Mesendoderm (in vitro differentiated cells): Measurements from ENCODE around the gene MC1R.
"Not testable (repeated sequence)": the region's sequence is repeated elsewhere in the genome, so short reads cannot be mapped to it uniquely, and the experiment has no call there.

Experiments
- DNase-seq: peaks from one replicate; pipeline ENCODE4 v3.0.0; 2013
- H2AK5ac ChIP-seq: 2 replicates; pipeline ENCODE4 v1.6.1; 2013; ENCODE audit warnings: low read length, inconsistent platforms
- H2BK120ac ChIP-seq: 2 replicates; pipeline ENCODE4 v1.6.1; 2013; ENCODE audit warnings: low read depth, mild to moderate bottlenecking, low read length, moderate library complexity, mixed read lengths
- H2BK15ac ChIP-seq: replicated peaks from 2 replicates; pipeline ENCODE4 v1.6.1; 2013; ENCODE audit warnings: low read depth, mild to moderate bottlenecking, moderate library complexity
- H2BK5ac ChIP-seq: 2 replicates; pipeline ENCODE4 v1.6.1; 2013; ENCODE audit warnings: low read length, inconsistent platforms
- H3K18ac ChIP-seq: 2 replicates; pipeline ENCODE4 v1.6.1; 2013; ENCODE audit warnings: mild to moderate bottlenecking, low read length, mixed read lengths
- H3K23ac ChIP-seq: one replicate; pipeline ENCODE4 v1.6.1; 2013; ENCODE audit warnings: low read length
- H3K27ac ChIP-seq: 2 replicates; pipeline ENCODE4 v1.5.1; 2013; ENCODE audit warnings: low read depth, mild to moderate bottlenecking, inconsistent platforms, low read length, moderate library complexity
- H3K27me3 ChIP-seq: 2 replicates; pipeline ENCODE4 v1.6.1; 2013; ENCODE audit warnings: low read length, control low read depth, mild to moderate bottlenecking, inconsistent platforms; ENCODE audit not compliant: insufficient read depth, poor library complexity
- H3K36me3 ChIP-seq: 2 replicates; pipeline ENCODE4 v1.6.1; 2013; ENCODE audit warnings: low read length, inconsistent platforms; ENCODE audit not compliant: control insufficient read depth, insufficient read depth
- H3K4ac ChIP-seq: one replicate; pipeline ENCODE4 v1.6.1; 2013; ENCODE audit warnings: low read depth, mild to moderate bottlenecking, low read length, moderate library complexity
- H3K4me1 ChIP-seq: 2 replicates; pipeline ENCODE4 v1.6.1; 2013; ENCODE audit warnings: low read depth, low read length, inconsistent platforms; ENCODE audit not compliant: control insufficient read depth
- H3K4me2 ChIP-seq: 2 replicates; pipeline ENCODE4 v1.6.1; 2013; ENCODE audit warnings: low read length
- H3K4me3 ChIP-seq: 2 replicates; pipeline ENCODE4 v1.5.1; 2013; ENCODE audit warnings: mild to moderate bottlenecking, low read length
- H3K56ac ChIP-seq: one replicate; pipeline ENCODE4 v1.6.1; 2013; ENCODE audit warnings: low read length
- H3K79me1 ChIP-seq: 2 replicates; pipeline ENCODE4 v1.6.1; 2013; ENCODE audit warnings: low read length, inconsistent platforms
- H3K79me2 ChIP-seq: 2 replicates; pipeline ENCODE4 v1.6.1; 2013; ENCODE audit warnings: mild to moderate bottlenecking, low read length; ENCODE audit not compliant: control insufficient read depth, insufficient read depth
- H3K9ac ChIP-seq: 2 replicates; pipeline ENCODE4 v1.6.1; 2013; ENCODE audit warnings: low read length, inconsistent platforms
- H4K5ac ChIP-seq: one replicate; pipeline ENCODE4 v1.6.1; 2013; ENCODE audit warnings: low read length
- H4K8ac ChIP-seq: one replicate; pipeline ENCODE4 v1.6.1; 2013; ENCODE audit warnings: low read depth, mild to moderate bottlenecking, control low read depth, low read length, moderate library complexity
- WGBS: extraction: QIAGEN DNeasy Blood & Tissue Kit; methylation state at CpG from one replicate; pipeline ENCODE4 v1.1.7; 2013; ENCODE audit warnings: low lambda C conversion rate, missing lambda C conversion rate; ENCODE audit not compliant: insufficient coverage; ENCODE audit errors: extremely low coverage; 5-methylcytosine and 5-hydroxymethylcytosine counted together

MC1R gene

GRCh38 chr16:89924925-89925307, 6.3 kb downstream of the MC1R start:
- H3K23ac ChIP-seq: no peak overlapping the region
- no peak overlapping the region for H3K4me3 ChIP-seq
- H3K79me2 ChIP-seq: no peaks in the 10 kb centered on the region
- no peak overlapping the region for H3K4ac ChIP-seq
- no peak overlapping the region for H3K9ac ChIP-seq
- peaks cover 3% of the 10 kb centered on the region for H3K4me1 ChIP-seq
- no peak overlapping the region for H2AK5ac ChIP-seq
- peak overlapping the region; percentile 34 for H3K4me2 ChIP-seq
- no CpG with 5 or more reads among the region's 4 CpGs for WGBS
- no peak overlapping the region for H2BK5ac ChIP-seq
- H2BK15ac ChIP-seq: no peak overlapping the region
- no peaks in the 10 kb centered on the region for H3K27me3 ChIP-seq
- H3K18ac ChIP-seq: no peak overlapping the region
- H4K8ac ChIP-seq: no peak overlapping the region
- no peak overlapping the region for H3K27ac ChIP-seq
- H2BK120ac ChIP-seq: no peak overlapping the region
- H3K36me3 ChIP-seq: no peaks in the 10 kb centered on the region
- no peak overlapping the region for H3K56ac ChIP-seq
- DNase-seq: no peak
- peaks cover 4% of the 10 kb centered on the region for H3K79me1 ChIP-seq
- H4K5ac ChIP-seq: no peak overlapping the region

GRCh38 chr16:89925596-89926079, 7.0 kb downstream of the MC1R start:
- Histone ChIP-seq H2AK5ac (no peak overlapping the region), H3K36me3 (no peaks in the 10 kb centered on the region)

GRCh38 chr16:89931305-89931896, 12.7 kb downstream of the MC1R start:
- Histone ChIP-seq H3K79me1 (peaks cover 2% of the 10 kb centered on the region), H3K9ac (no peak overlapping the region), H3K23ac (no peak overlapping the region), H2BK5ac (no peak overlapping the region), H2BK120ac (no peak overlapping the region), H3K27me3 (no peaks in the 10 kb centered on the region), H3K79me2 (no peaks in the 10 kb centered on the region), H4K8ac (no peak overlapping the region), H3K4me3 (no peak overlapping the region), H3K4me1 (no peaks in the 10 kb centered on the region), H2BK15ac (no peak overlapping the region), H3K4me2 (no peak overlapping the region), H4K5ac (no peak overlapping the region), H2AK5ac (no peak overlapping the region), H3K18ac (no peak overlapping the region), H3K27ac (no peak overlapping the region), H3K36me3 (peaks cover 9% of the 10 kb centered on the region), H3K4ac (no peak overlapping the region), H3K56ac (no peak overlapping the region)
- WGBS: no CpG with 5 or more reads among the region's 16 CpGs
- no peak for DNase-seq

More at GRCh38 chr16:89925596-89926079, 7.0 kb downstream of the MC1R start:
- peaks cover 4% of the 10 kb centered on the region for H3K79me1 ChIP-seq
- peak; percentile 58 for DNase-seq
- peak overlapping the region; percentile 77 for H3K56ac ChIP-seq
- H3K4me1 ChIP-seq: peaks cover 2% of the 10 kb centered on the region
- H2BK5ac ChIP-seq: no peak overlapping the region
- H3K4ac ChIP-seq: no peak overlapping the region
- WGBS: no CpG with 5 or more reads among the region's 42 CpGs
- no peaks in the 10 kb centered on the region for H3K27me3 ChIP-seq
- H3K9ac ChIP-seq: peak overlapping the region; percentile 62
- H3K27ac ChIP-seq: peak overlapping the region; percentile 49
- H3K79me2 ChIP-seq: no peaks in the 10 kb centered on the region
- H2BK15ac ChIP-seq: no peak overlapping the region
- H3K18ac ChIP-seq: no peak overlapping the region
- H3K4me2 ChIP-seq: peak overlapping the region; percentile 51
- H3K23ac ChIP-seq: no peak overlapping the region
- H4K8ac ChIP-seq: no peak overlapping the region
- H4K5ac ChIP-seq: no peak overlapping the region
- no peak overlapping the region for H2BK120ac ChIP-seq
- H3K4me3 ChIP-seq: peak overlapping the region; percentile 29

- Histone ChIP-seq H3K4ac (no peak overlapping the region), H2BK15ac (no peak overlapping the region), H4K5ac (no peak overlapping the region), H3K4me1 (no peaks in the 10 kb centered on the region), H2AK5ac (no peak overlapping the region), H3K27me3 (no peaks in the 10 kb centered on the region), H3K4me3 (no peak overlapping the region), H3K18ac (no peak overlapping the region), H2BK120ac (no peak overlapping the region), H2BK5ac (no peak overlapping the region), H3K23ac (no peak overlapping the region), H3K27ac (no peak overlapping the region), H3K4me2 (no peak overlapping the region), H3K79me2 (no peaks in the 10 kb centered on the region), H3K36me3 (peaks cover 9% of the 10 kb centered on the region), H3K9ac (no peak overlapping the region), H3K56ac (no peak overlapping the region), H3K79me1 (peaks cover 2% of the 10 kb centered on the region), H4K8ac (no peak overlapping the region)
- no CpG with 5 or more reads among the region's 6 CpGs for WGBS
- no peak for DNase-seq
Observed at GRCh38 chr16:89931964-89932363, 13.3 kb downstream of the MC1R start.

- not testable (repeated sequence) for H3K27ac ChIP-seq, H3K79me2 ChIP-seq, H3K27me3 ChIP-seq, H4K5ac ChIP-seq, H3K4me2 ChIP-seq, H2BK120ac ChIP-seq, H3K23ac ChIP-seq, H3K4me3 ChIP-seq, H3K56ac ChIP-seq, H3K79me1 ChIP-seq, H3K9ac ChIP-seq, H2AK5ac ChIP-seq, H3K4me1 ChIP-seq, H2BK15ac ChIP-seq, H3K18ac ChIP-seq, DNase-seq, H3K36me3 ChIP-seq, H3K4ac ChIP-seq, H4K8ac ChIP-seq, H2BK5ac ChIP-seq
- no CpG with 5 or more reads among the region's 29 CpGs for WGBS
Observed at GRCh38 chr16:89934019-89934418, 15.4 kb downstream of the MC1R start.
